T-cell (primary cell): Measurements from ENCODE around the gene NUDT5. TPM values are rescaled to one million over a fixed set of nuclear protein-coding genes. Genes with fewer than 3 reads are reported as not detected.
A peak's percentile ranks its signal among the peaks of the same experiment; 100 is the strongest.

ENCODE experiments used
- ATAC-seq, 4 experiments: fragments of 200-7000 bp in 3 of 4; fragments of 150-1000 bp in 1 of 4; cut with Tn5 transposase; replicated peaks in 1 of 4; 1 replicate in 3 of 4; 2 replicates in 1 of 4; pipeline ENCODE4 v1.10.0; 2021; ENCODE audit warnings: moderate library complexity in 3 of 4, mild to moderate bottlenecking in 2 of 4, moderate number of reproducible peaks in 1 of 4
- CTCF ChIA-PET, 2 donors: fragments of 300-600 bp; sonication (Branson Sonifier 250); formaldehyde crosslinking; loops; one replicate each; lab custom pipeline; 2022; ENCODE audit warnings: antibody characterized with exemption in 2 of 2; lab: Charles Lee
- POLR2A ChIA-PET, 2 donors: fragments of 300-600 bp; sonication (Branson Sonifier 250); formaldehyde crosslinking; loops; one replicate each; lab custom pipeline; 2022; ENCODE audit warnings: antibody characterized with exemption in 2 of 2; lab: Charles Lee
- DNase-seq, 35 experiments: peaks; one replicate each; pipeline versions ENCODE4 v3.0.0 to v3.0.0-alpha.2; 2013 to 2023
- H3K27ac ChIP-seq: one replicate; pipeline ENCODE4 v1.5.1; 2013; ENCODE audit warnings: low read length
- H3K27me3 ChIP-seq, 2 experiments: replicated peaks in 1 of 2; 1 replicate in 1 of 2; 2 replicates in 1 of 2; pipeline versions ENCODE4 v1.6.1 to v1.7.0; 2013; ENCODE audit warnings: low read length in 1 of 2, mixed read lengths in 1 of 2; ENCODE audit not compliant: control insufficient read depth in 2 of 2, insufficient read depth in 2 of 2; ENCODE audit errors: extremely low read depth in 1 of 2
- H3K36me3 ChIP-seq, 2 donors: 1 replicate in 1 of 2; 2 replicates in 1 of 2; pipeline versions ENCODE4 v1.6.1 to v1.7.0; 2013; ENCODE audit warnings: low read length in 1 of 2; ENCODE audit not compliant: control insufficient read depth in 2 of 2, insufficient read depth in 1 of 2; ENCODE audit errors: extremely low read depth in 1 of 2
- H3K4me1 ChIP-seq, 2 experiments: 1 replicate in 1 of 2; 2 replicates in 1 of 2; pipeline versions ENCODE4 v1.6.1 to v1.7.0; 2013; ENCODE audit warnings: low read length in 2 of 2, mixed read lengths in 1 of 2; ENCODE audit not compliant: insufficient read depth in 2 of 2, control insufficient read depth in 1 of 2; ENCODE audit errors: extremely low read depth in 1 of 2
- H3K4me3 ChIP-seq, 2 donors: 1 replicate in 1 of 2; 2 replicates in 1 of 2; pipeline versions ENCODE4 v1.5.1 to v1.7.0; 2013; ENCODE audit warnings: mild to moderate bottlenecking in 2 of 2, low read length in 1 of 2, moderate library complexity in 1 of 2; ENCODE audit not compliant: control insufficient read depth in 1 of 2; ENCODE audit errors: extremely low read depth in 1 of 2
- H3K9me3 ChIP-seq: 2 replicates; pipeline ENCODE4 v1.7.0; 2013
- H3K27ac Mint-ChIP-seq, 2 donors: one replicate each; pipeline ENCODE4 v1.8.0; 2020 to 2021; ENCODE audit warnings: mild to moderate bottlenecking in 2 of 2, mixed read lengths in 2 of 2
- H3K27me3 Mint-ChIP-seq, 2 donors: one replicate each; pipeline ENCODE4 v1.8.0; 2021 to 2022; ENCODE audit warnings: mixed read lengths in 2 of 2
- H3K36me3 Mint-ChIP-seq: one replicate; pipeline ENCODE4 v1.8.0; 2021; ENCODE audit warnings: mixed read lengths
- H3K4me1 Mint-ChIP-seq, 3 donors: one replicate each; pipeline ENCODE4 v1.8.0; 2020 to 2022; ENCODE audit warnings: mixed read lengths in 3 of 3, mild to moderate bottlenecking in 1 of 3
- H3K4me3 Mint-ChIP-seq, 3 donors: one replicate each; pipeline ENCODE4 v1.8.0; 2020 to 2022; ENCODE audit warnings: mild to moderate bottlenecking in 3 of 3, mixed read lengths in 3 of 3, moderate library complexity in 3 of 3
- H3K9me3 Mint-ChIP-seq, 3 donors: one replicate each; pipeline ENCODE4 v1.8.0; 2020 to 2022; ENCODE audit warnings: mixed read lengths in 3 of 3
- WGBS: methylation state at CpG from one replicate; pipeline ENCODE4 v1.1.5; 2013; ENCODE audit warnings: missing lambda C conversion rate; ENCODE audit not compliant: insufficient coverage; 5-methylcytosine and 5-hydroxymethylcytosine counted together
- total RNA-seq, 35 experiments: library from RNA in 6 of 35; stranded (reverse) in 6 of 35; fragments of 120-200 nt in 1 of 35; gene quantifications; one replicate each; pipeline versions ENCODE4 v1.2.1 to v1.2.4 and lab custom pipeline; 2013 to 2026

The NUDT5 gene
- total RNA-seq, 5 donors from 2014 or later (not counting 1 experiment from before 2014, with no cell fraction given) = 32.1 to 54.0 (median 50.3) TPM

GRCh38 chr10:12198156-12198555 is 2.5 kb upstream of the NUDT5 start:
- DNase-seq = no peak
- H3K27ac Mint-ChIP-seq = no peak overlapping the region
- POLR2A ChIA-PET = interaction anchor here (0.5 to 0.6 kb wide), 3 partner anchors 23 to 1387 kb away, joined by 3 to 7 read pairs (median 3); no protein-coding TSS in a partner anchor
- H3K4me1 Mint-ChIP-seq = peaks cover 43 to 72% (median 63%) of the 10 kb centered on the region in 3 donors
- H3K36me3 ChIP-seq = peaks cover 0 to 26% of the 10 kb centered on the region in 2 donors
- CTCF ChIA-PET = interaction anchor here (0.6 to 1.4 kb wide), 4 partner anchors 8 to 35 kb away, joined by 3 to 6 read pairs (median 4); no protein-coding TSS in a partner anchor
- H3K4me3 Mint-ChIP-seq = peak overlapping the region; percentile 14 to 61 (median 48)
- no peak overlapping the region for H3K4me3 ChIP-seq
- peaks cover 20% of the 10 kb centered on the region for H3K36me3 Mint-ChIP-seq
- no peak for ATAC-seq
- no peaks in the 10 kb centered on the region for H3K27me3 ChIP-seq
- no peaks in the 10 kb centered on the region for H3K27me3 Mint-ChIP-seq
- peaks cover 20 to 24% of the 10 kb centered on the region in 2 experiments for H3K4me1 ChIP-seq
- H3K9me3 Mint-ChIP-seq = no peaks in the 10 kb centered on the region
- WGBS = no CpG with 5 or more reads among the region's 2 CpGs
- H3K9me3 ChIP-seq = no peaks in the 10 kb centered on the region
- no peak overlapping the region for H3K27ac ChIP-seq

GRCh38 chr10:12196531-12197211 is 980 bp upstream of the NUDT5 start:
- Histone ChIP-seq H3K27ac (peak overlapping the region; percentile 90), H3K27me3 (no peaks in the 10 kb centered on the region), H3K4me1 (peaks cover 21 to 22% of the 10 kb centered on the region in 2 experiments), H3K4me3 (peak overlapping the region; percentile 78 to 91), H3K9me3 (no peaks in the 10 kb centered on the region), H3K36me3 (peaks cover 0 to 18% of the 10 kb centered on the region in 2 donors)
- no peak for ATAC-seq
- no peaks in the 10 kb centered on the region for H3K9me3 Mint-ChIP-seq
- peak overlapping the region; percentile 95 to 100 (median 96) for H3K4me3 Mint-ChIP-seq
- DNase-seq = no peak
- CTCF ChIA-PET = interaction anchor here (0.6 to 2.5 kb wide), 6 partner anchors 18 to 460 kb away, joined by 3 to 28 read pairs (median 8); no protein-coding TSS in a partner anchor
- WGBS = 43% methylated on average over 2 of the region's 15 CpGs
- peaks cover 44 to 74% (median 62%) of the 10 kb centered on the region in 3 donors for H3K4me1 Mint-ChIP-seq
- POLR2A ChIA-PET = interaction anchor here (0.9 to 1.0 kb wide), 2 partner anchors 12 to 252 kb away, joined by 3 read pairs; no protein-coding TSS in a partner anchor
- no peaks in the 10 kb centered on the region for H3K27me3 Mint-ChIP-seq
- H3K27ac Mint-ChIP-seq = peak overlapping the region; percentile 99 to 100
- peaks cover 25% of the 10 kb centered on the region for H3K36me3 Mint-ChIP-seq

GRCh38 chr10:12195281-12195602 is 449 bp downstream of the NUDT5 start:
- CTCF ChIA-PET = interaction anchor here (1.2 to 2.5 kb wide), 5 partner anchors 19 to 461 kb away, joined by 4 to 28 read pairs (median 11); partner anchors contain the start of gene DHTKD1 (in 1 of the 2)
- ATAC-seq = peak; percentile 4 to 9 (median 7)
- WGBS = 0% methylated on average over 12 of the region's 12 CpGs

GRCh38 chr10:12194752-12195271 is 879 bp downstream of the NUDT5 start:
- Mint-ChIP-seq H3K27ac (peak overlapping the region; percentile 99 to 100), H3K4me1 (peaks cover 41 to 78% (median 60%) of the 10 kb centered on the region in 3 donors), H3K36me3 (peaks cover 17% of the 10 kb centered on the region), H3K4me3 (peak overlapping the region; percentile 95 to 100 (median 96)), H3K9me3 (no peaks in the 10 kb centered on the region), H3K27me3 (no peaks in the 10 kb centered on the region)
- Histone ChIP-seq H3K27ac (peak overlapping the region; percentile 90), H3K4me3 (peak overlapping the region; percentile 78 to 91), H3K27me3 (no peaks in the 10 kb centered on the region), H3K9me3 (no peaks in the 10 kb centered on the region), H3K36me3 (peaks cover 0 to 12% of the 10 kb centered on the region in 2 donors), H3K4me1 (peaks cover 16 to 19% of the 10 kb centered on the region in 2 experiments)
- DNase-seq (peak in 30 of 35 experiments; percentile 2 to 42 (median 23)), ATAC-seq (no peak)
- ChIA-PET POLR2A (no interaction called here), CTCF (interaction anchor here (1.2 to 2.5 kb wide), 4 partner anchors 19 to 462 kb away, joined by 4 to 28 read pairs (median 12); partner anchors contain the start of gene DHTKD1 (in 1 of the 2))
- 7% methylated on average over 21 of the region's 27 CpGs for WGBS

More at GRCh38 chr10:12195281-12195602, 449 bp downstream of the NUDT5 start:
- POLR2A ChIA-PET = interaction anchor here in 1 of 2 donors (1.0 kb wide), 1 partner anchor 13 kb away, joined by 3 read pairs; no protein-coding TSS in a partner anchor
- peak overlapping the region; percentile 99 to 100 for H3K27ac Mint-ChIP-seq
- H3K27me3 Mint-ChIP-seq = no peaks in the 10 kb centered on the region
- Histone ChIP-seq H3K36me3 (peaks cover 0 to 12% of the 10 kb centered on the region in 2 donors), H3K4me3 (peak overlapping the region; percentile 78 to 91), H3K9me3 (no peaks in the 10 kb centered on the region), H3K27ac (peak overlapping the region; percentile 90), H3K27me3 (no peaks in the 10 kb centered on the region), H3K4me1 (peaks cover 16 to 19% of the 10 kb centered on the region in 2 experiments)
- DNase-seq = no peak
- peak overlapping the region; percentile 95 to 100 (median 96) for H3K4me3 Mint-ChIP-seq
- peaks cover 17% of the 10 kb centered on the region for H3K36me3 Mint-ChIP-seq
- peaks cover 41 to 74% (median 58%) of the 10 kb centered on the region in 3 donors for H3K4me1 Mint-ChIP-seq
- no peaks in the 10 kb centered on the region for H3K9me3 Mint-ChIP-seq

- Histone ChIP-seq H3K4me3 (no peak overlapping the region), H3K27me3 (no peaks in the 10 kb centered on the region), H3K4me1 (peaks cover 16 to 19% of the 10 kb centered on the region in 2 experiments), H3K36me3 (peaks cover 0 to 5% of the 10 kb centered on the region in 2 donors), H3K9me3 (no peaks in the 10 kb centered on the region), H3K27ac (no peak overlapping the region)
- Mint-ChIP-seq H3K27ac (no peak overlapping the region), H3K4me1 (peaks cover 41 to 67% (median 51%) of the 10 kb centered on the region in 3 donors), H3K9me3 (no peaks in the 10 kb centered on the region), H3K27me3 (no peaks in the 10 kb centered on the region), H3K36me3 (peaks cover 9% of the 10 kb centered on the region), H3K4me3 (peak overlapping the region; percentile 23 to 53 (median 50))
- ATAC-seq (no peak), DNase-seq (no peak)
- CTCF ChIA-PET = interaction anchor here (0.6 to 1.1 kb wide), 2 partner anchors 21 to 22 kb away, joined by 3 to 4 read pairs; no protein-coding TSS in a partner anchor
- WGBS = 100% methylated on average over 3 of the region's 5 CpGs
- POLR2A ChIA-PET = no interaction called here
Measured at GRCh38 chr10:12193193-12193592, 2.5 kb downstream of the NUDT5 start.

GRCh38 chr10:12191715-12192114 is 4.0 kb downstream of the NUDT5 start:
- no CpG with 5 or more reads among the region's 3 CpGs for WGBS
- H3K4me3 Mint-ChIP-seq = no peak overlapping the region
- no peaks in the 10 kb centered on the region for H3K27me3 Mint-ChIP-seq
- ATAC-seq (no peak), DNase-seq (no peak)
- H3K27me3 ChIP-seq = no peaks in the 10 kb centered on the region
- peaks cover 50 to 72% (median 52%) of the 10 kb centered on the region in 3 donors for H3K4me1 Mint-ChIP-seq
- H3K9me3 ChIP-seq = no peaks in the 10 kb centered on the region
- ChIA-PET CTCF (no interaction called here), POLR2A (no interaction called here)
- H3K9me3 Mint-ChIP-seq = no peaks in the 10 kb centered on the region
- H3K4me1 ChIP-seq = peaks cover 12 to 14% of the 10 kb centered on the region in 2 experiments
- no peak overlapping the region for H3K27ac ChIP-seq
- peaks cover 21% of the 10 kb centered on the region for H3K36me3 Mint-ChIP-seq
- H3K36me3 ChIP-seq = peaks cover 0 to 14% of the 10 kb centered on the region in 2 donors
- peak overlapping the region in 1 of 2 donors; percentile 63 for H3K27ac Mint-ChIP-seq
- no peak overlapping the region for H3K4me3 ChIP-seq
